ENCODE results near the gene AMER2. TPM values are rescaled to one million over a fixed set of nuclear protein-coding genes. Genes with fewer than 3 reads are reported as not detected.
A peak's percentile ranks its signal among the peaks of the same experiment; 100 is the strongest.

The AMER2 gene
- total and polyA plus RNA-seq, 2 donors (not counting 1 experiment from before 2014, with no cell fraction given): not detected

- peaks cover 16 to 17% of the 10 kb centered on the region in 2 donors for H3K4me1 ChIP-seq (ENCODE audit: control insufficient read depth in 2 of 2, insufficient read depth in 2 of 2, low read length in 2 of 2)
- WGBS (ENCODE audit: insufficient coverage): 44% methylated on average over 2 of the region's 3 CpGs
- TF ChIP-seq CTCF (IDR thresholded peaks at IDR 0.05) (no peak), EZH2 (IDR thresholded peaks at IDR 0.05; ENCODE audit: borderline replicate concordance, insufficient read depth, low read depth, low read length, poor library complexity, severe bottlenecking) (no peak)
- DNase-seq (peak; percentile 48), ATAC-seq (ENCODE audit: low read depth) (peak; percentile 41)
- H3K27ac ChIP-seq (ENCODE audit: low read length in 2 of 2): peak overlapping the region in 1 of 2 donors; percentile 3
- Mint-ChIP-seq H3K27ac (peak overlapping the region; percentile 29), H3K9me3 (ENCODE audit: insufficient read depth) (peaks cover 6% of the 10 kb centered on the region), H3K4me3 (peak overlapping the region; percentile 24), H3K27me3 (peaks cover 36% of the 10 kb centered on the region), H3K4me1 (peaks cover 35% of the 10 kb centered on the region)
- intact Hi-C loops (cut with micrococcal nuclease): no loop called here
- H3K79me2 ChIP-seq (ENCODE audit: control insufficient read depth, insufficient read depth, low read length): no peaks in the 10 kb centered on the region
- H3K27me3 ChIP-seq (replicated peaks in 1 of 4; ENCODE audit: control extremely low read depth in 1 of 4, control insufficient read depth in 3 of 4, insufficient read depth in 4 of 4, low read length in 3 of 4): peaks cover 0 to 18% (median 3%) of the 10 kb centered on the region in 4 experiments
- H3K9ac ChIP-seq (ENCODE audit: low read length): no peak overlapping the region
- H4K20me1 ChIP-seq (ENCODE audit: control insufficient read depth, insufficient read depth, low read length, poor library complexity, severe bottlenecking): no peaks in the 10 kb centered on the region
- H2AFZ ChIP-seq (ENCODE audit: insufficient read depth, low read depth, low read length, poor library complexity, severe bottlenecking): peak overlapping the region; percentile 22
- H3K4me3 ChIP-seq (ENCODE audit: control extremely low read depth in 1 of 5, extremely low read depth in 1 of 5, insufficient read depth in 1 of 5, low read depth in 2 of 5, low read length in 4 of 5): no peak overlapping the region
- H3K9me3 ChIP-seq (ENCODE audit: control extremely low read depth in 1 of 3, control insufficient read depth in 2 of 3, insufficient read depth in 1 of 3, low read length in 2 of 3): peaks cover 0 to 12% (median 0%) of the 10 kb centered on the region in 3 donors
- H3K4me2 ChIP-seq (replicated peaks; ENCODE audit: low read depth, low read length, poor library complexity, severe bottlenecking): peak overlapping the region; percentile 9
- POLR2A ChIA-PET: no interaction called here
- CTCF ChIA-PET: interaction anchor here (0.6 to 1.5 kb wide), 4 partner anchors 10 to 359 kb away, joined by 3 to 4 read pairs (median 3); no protein-coding TSS in a partner anchor
- H3K36me3 ChIP-seq (replicated peaks in 1 of 2; ENCODE audit: control extremely low read depth in 1 of 2, control insufficient read depth in 1 of 2, extremely low read depth in 1 of 2, insufficient read depth in 2 of 2, low read length in 1 of 2): no peaks in the 10 kb centered on the region
Measured at GRCh38 chr13:25180775-25181537, 8.9 kb upstream of the AMER2 start.

Measured in B cell (primary cell).